MM.1S (cell line): ENCODE data around the gene RNASE1.

Source experiments
- DNase-seq: peaks from one replicate; pipeline ENCODE4 v3.0.0-alpha.2; 2015
- H2AFZ ChIP-seq: fragments of 300-600 bp; sonication (generic); 2 replicates; pipeline ENCODE4 v1.6.0; 2016; ENCODE audit warnings: antibody characterized with exemption, low read length
- H3F3A ChIP-seq: fragments of 300-600 bp; sonication (generic); 2 replicates; pipeline ENCODE4 v1.6.1; 2016; ENCODE audit warnings: mild to moderate bottlenecking, antibody characterized with exemption, low read length, moderate library complexity, mixed read lengths; ENCODE audit not compliant: insufficient read depth
- H3K27ac ChIP-seq: fragments of 300-600 bp; sonication (generic); 2 replicates; pipeline ENCODE4 v1.5.1; 2016; ENCODE audit warnings: mild to moderate bottlenecking, low read length
- H3K27me3 ChIP-seq: fragments of 300-600 bp; sonication (generic); replicated peaks from 2 replicates; pipeline ENCODE4 v1.6.0; 2016; ENCODE audit warnings: low read length; ENCODE audit not compliant: insufficient read depth
- H3K36me3 ChIP-seq: fragments of 300-600 bp; sonication (generic); replicated peaks from 2 replicates; pipeline ENCODE4 v1.6.1; 2016; ENCODE audit warnings: mild to moderate bottlenecking, low read length, mixed read lengths; ENCODE audit not compliant: insufficient read depth
- H3K4me1 ChIP-seq: fragments of 300-600 bp; sonication (generic); 2 replicates; pipeline ENCODE4 v1.6.1; 2016; ENCODE audit warnings: low read length, mixed read lengths
- H3K4me2 ChIP-seq: fragments of 300-600 bp; sonication (generic); 2 replicates; pipeline ENCODE4 v1.6.0; 2016; ENCODE audit warnings: low read depth, low read length
- H3K4me3 ChIP-seq: fragments of 300-600 bp; sonication (generic); 2 replicates; pipeline ENCODE4 v1.5.1; 2016; ENCODE audit warnings: low read length, mixed read lengths
- H3K79me2 ChIP-seq: fragments of 300-600 bp; sonication (generic); 2 replicates; pipeline ENCODE4 v1.6.1; 2016; ENCODE audit warnings: mixed run types, low read length, mixed read lengths
- H3K9ac ChIP-seq: fragments of 300-600 bp; sonication (generic); 2 replicates; pipeline ENCODE4 v1.6.1; 2016; ENCODE audit warnings: low read length, mixed read lengths
- H3K9me2 ChIP-seq: fragments of 300-600 bp; sonication (generic); replicated peaks from 2 replicates; pipeline ENCODE4 v1.6.1; 2016; ENCODE audit warnings: mild to moderate bottlenecking, low read length, mixed read lengths; ENCODE audit not compliant: insufficient read depth
- H3K9me3 ChIP-seq: fragments of 300-600 bp; sonication (generic); replicated peaks from 2 replicates; pipeline ENCODE4 v1.6.1; 2016; ENCODE audit warnings: mild to moderate bottlenecking, low read length, mixed read lengths; ENCODE audit not compliant: insufficient read depth
- H4K20me1 ChIP-seq: fragments of 300-600 bp; sonication (generic); 2 replicates; pipeline ENCODE4 v1.6.1; 2016; ENCODE audit warnings: mild to moderate bottlenecking, low read length, moderate library complexity, mixed read lengths; ENCODE audit not compliant: insufficient read depth
- EZH2 ChIP-seq: fragments of 300-600 bp; sonication (generic); optimal IDR thresholded peaks from 2 replicates; pipeline ENCODE3; 2017; ENCODE audit warnings: low read depth, mild to moderate bottlenecking, antibody characterized with exemption, low read length, mixed read lengths
- EZH2phosphoT487 ChIP-seq: fragments of 300-600 bp; sonication (generic); IDR thresholded peaks from 2 replicates; pipeline ENCODE4 v1.6.1; 2018; ENCODE audit warnings: antibody characterized with exemption, low read length
- TF ChIP-seq, protein P1 (sequence below): fragments of 300-600 bp; sonication (generic); IDR thresholded peaks from 2 replicates; pipeline ENCODE4 v1.5.1; 2016; ENCODE audit warnings: antibody characterized with exemption, low read length, mixed read lengths

Gene RNASE1

DNA sequence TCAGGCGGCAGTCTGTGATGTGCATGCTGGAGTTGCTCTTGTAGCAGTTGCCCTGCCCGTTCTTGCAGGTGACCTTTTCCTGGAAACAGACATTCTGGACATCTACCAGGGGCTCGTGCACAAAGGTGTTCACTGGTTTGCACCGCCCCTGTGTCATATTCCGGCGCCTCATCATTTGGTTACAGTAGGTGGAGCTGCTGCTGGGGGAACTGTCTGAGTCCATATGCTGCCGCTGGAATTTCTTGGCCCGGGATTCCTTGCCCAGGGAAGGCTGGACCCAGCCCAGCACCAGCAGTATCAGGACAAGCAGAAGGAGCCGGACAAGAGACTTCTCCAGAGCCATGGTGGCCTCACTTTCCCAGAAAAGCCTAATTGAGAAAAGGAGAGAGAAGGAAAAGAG, 918 bp downstream of the RNASE1 start:
- H3K9me2 ChIP-seq: no peaks in the 10 kb centered on the region
- no peaks in the 10 kb centered on the region for H3K27me3 ChIP-seq
- no peak for DNase-seq
- H3F3A ChIP-seq: no peaks in the 10 kb centered on the region
- no peaks in the 10 kb centered on the region for H3K36me3 ChIP-seq
- H3K4me3 ChIP-seq: no peak overlapping the region
- H3K27ac ChIP-seq: no peak overlapping the region
- H2AFZ ChIP-seq: no peak overlapping the region
- H4K20me1 ChIP-seq: no peaks in the 10 kb centered on the region
- TF ChIP-seq EZH2: no peak
- no peak for TF ChIP-seq EZH2phosphoT487
- TF ChIP-seq, protein P1, sequence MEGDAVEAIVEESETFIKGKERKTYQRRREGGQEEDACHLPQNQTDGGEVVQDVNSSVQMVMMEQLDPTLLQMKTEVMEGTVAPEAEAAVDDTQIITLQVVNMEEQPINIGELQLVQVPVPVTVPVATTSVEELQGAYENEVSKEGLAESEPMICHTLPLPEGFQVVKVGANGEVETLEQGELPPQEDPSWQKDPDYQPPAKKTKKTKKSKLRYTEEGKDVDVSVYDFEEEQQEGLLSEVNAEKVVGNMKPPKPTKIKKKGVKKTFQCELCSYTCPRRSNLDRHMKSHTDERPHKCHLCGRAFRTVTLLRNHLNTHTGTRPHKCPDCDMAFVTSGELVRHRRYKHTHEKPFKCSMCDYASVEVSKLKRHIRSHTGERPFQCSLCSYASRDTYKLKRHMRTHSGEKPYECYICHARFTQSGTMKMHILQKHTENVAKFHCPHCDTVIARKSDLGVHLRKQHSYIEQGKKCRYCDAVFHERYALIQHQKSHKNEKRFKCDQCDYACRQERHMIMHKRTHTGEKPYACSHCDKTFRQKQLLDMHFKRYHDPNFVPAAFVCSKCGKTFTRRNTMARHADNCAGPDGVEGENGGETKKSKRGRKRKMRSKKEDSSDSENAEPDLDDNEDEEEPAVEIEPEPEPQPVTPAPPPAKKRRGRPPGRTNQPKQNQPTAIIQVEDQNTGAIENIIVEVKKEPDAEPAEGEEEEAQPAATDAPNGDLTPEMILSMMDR: no peak
- H3K79me2 ChIP-seq: no peaks in the 10 kb centered on the region
- no peak overlapping the region for H3K4me2 ChIP-seq
- H3K9me3 ChIP-seq: no peaks in the 10 kb centered on the region
- H3K4me1 ChIP-seq: no peaks in the 10 kb centered on the region
- no peak overlapping the region for H3K9ac ChIP-seq

DNA sequence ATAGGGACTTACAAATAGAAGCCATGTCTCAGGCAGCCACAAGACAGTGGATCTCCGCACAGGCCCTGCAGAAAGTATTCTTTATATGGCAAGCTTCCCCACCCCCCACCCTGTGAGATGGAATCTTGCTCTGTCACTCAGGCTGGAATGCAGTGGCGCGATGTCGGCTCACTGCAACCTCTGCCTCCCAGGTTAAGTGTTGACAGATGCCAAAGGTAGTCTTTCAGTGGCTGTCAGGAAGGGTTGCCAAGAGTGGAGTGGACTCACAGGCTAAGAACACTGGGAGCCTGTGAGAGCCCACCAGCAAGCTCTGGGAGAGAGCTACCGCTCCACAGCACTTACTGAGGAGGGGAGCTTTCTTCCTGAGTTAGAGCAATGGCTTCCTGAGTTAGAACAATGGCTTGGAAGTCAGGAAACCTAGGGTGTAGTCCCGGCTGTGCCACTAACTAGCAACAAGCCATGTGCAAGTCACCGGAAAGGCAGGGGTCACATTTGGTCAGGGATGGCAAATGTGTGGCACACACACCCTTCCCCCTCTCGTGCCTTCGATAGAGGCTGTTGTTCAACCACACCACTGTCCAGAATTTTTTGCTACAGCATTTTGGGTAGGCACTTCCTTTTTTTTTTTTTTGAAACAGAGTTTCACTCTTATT, 2.6 kb downstream of the RNASE1 start:
- no peak for TF ChIP-seq EZH2
- no peak for TF ChIP-seq EZH2phosphoT487
- TF ChIP-seq, protein P1: no peak
- Histone ChIP-seq H3K9ac (no peak overlapping the region), H3K4me1 (no peaks in the 10 kb centered on the region), H2AFZ (no peak overlapping the region), H3K4me3 (no peak overlapping the region), H3K9me3 (no peaks in the 10 kb centered on the region), H3K4me2 (no peak overlapping the region), H4K20me1 (no peaks in the 10 kb centered on the region), H3K79me2 (no peaks in the 10 kb centered on the region), H3K27me3 (no peaks in the 10 kb centered on the region), H3F3A (no peaks in the 10 kb centered on the region), H3K36me3 (no peaks in the 10 kb centered on the region), H3K27ac (no peak overlapping the region), H3K9me2 (no peaks in the 10 kb centered on the region)
- no peak for DNase-seq

DNA sequence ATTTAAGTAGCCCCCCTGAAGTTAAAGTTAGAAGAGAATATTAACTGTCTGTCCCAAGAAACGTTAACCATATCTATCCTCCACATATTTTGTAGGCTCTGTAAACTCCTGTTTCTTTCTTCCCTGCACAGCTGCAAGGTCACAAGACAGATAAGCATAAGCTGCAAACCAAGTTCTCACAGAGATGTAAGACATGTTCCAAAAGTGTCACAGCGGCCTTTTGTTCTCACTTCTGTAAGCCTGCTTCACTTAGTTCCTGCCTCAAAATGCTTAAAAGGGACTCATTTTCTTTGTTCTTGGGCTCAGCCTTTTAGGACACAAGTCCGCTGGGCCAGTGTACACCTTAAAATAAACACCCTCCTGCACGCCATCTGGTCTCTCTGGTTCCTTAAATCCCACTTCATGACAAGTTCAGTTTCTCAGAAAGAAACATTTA, 3.2 kb downstream of the RNASE1 start:
- Histone ChIP-seq H2AFZ (no peak overlapping the region), H3K9me3 (no peaks in the 10 kb centered on the region), H3K9ac (no peak overlapping the region), H3K27me3 (no peaks in the 10 kb centered on the region), H3K4me1 (no peaks in the 10 kb centered on the region), H4K20me1 (no peaks in the 10 kb centered on the region), H3K27ac (no peak overlapping the region), H3K36me3 (no peaks in the 10 kb centered on the region), H3K9me2 (no peaks in the 10 kb centered on the region), H3K79me2 (no peaks in the 10 kb centered on the region), H3K4me2 (no peak overlapping the region), H3K4me3 (no peak overlapping the region), H3F3A (no peaks in the 10 kb centered on the region)
- no peak for DNase-seq
- TF ChIP-seq, protein P1: no peak
- no peak for TF ChIP-seq EZH2phosphoT487
- TF ChIP-seq EZH2: no peak
